Right atrium auricular region (tissue), 2 donors: ENCODE results near the gene DNLZ. TPM values are rescaled to one million over a fixed set of nuclear protein-coding genes. Genes with fewer than 3 reads are reported as not detected.

Source experiments
- DNase-seq: peaks from one replicate; pipeline ENCODE4 v3.0.0-alpha.2; 2019; ENCODE audit warnings: low spot score
- H3K27ac ChIP-seq, 2 donors: fragments of 200-600 bp; sonication (generic); 1 replicate in 1 of 2; 2 replicates in 1 of 2; pipeline ENCODE4 v1.5.1; 2016 to 2019
- H3K27me3 ChIP-seq, 2 donors: fragments of 200-600 bp; sonication (generic); one replicate each; pipeline versions ENCODE4 v1.5.1 to v1.6.0; 2017 to 2019
- H3K36me3 ChIP-seq: fragments of 200-600 bp; sonication (generic); one replicate; pipeline ENCODE4 v1.5.1; 2016
- H3K4me1 ChIP-seq, 2 donors: fragments of 200-600 bp; sonication (generic); one replicate each; pipeline versions ENCODE4 v1.5.1 to v1.6.0; 2017 to 2019
- H3K4me3 ChIP-seq, 2 donors: fragments of 200-600 bp; sonication (generic); 1 replicate in 1 of 2; 2 replicates in 1 of 2; pipeline ENCODE4 v1.5.1; 2017 to 2019; ENCODE audit warnings: mild to moderate bottlenecking in 1 of 2, moderate library complexity in 1 of 2
- H3K9me3 ChIP-seq, 2 donors: fragments of 200-600 bp; sonication (generic); one replicate each; pipeline ENCODE4 v1.5.1; 2019
- total RNA-seq, 2 donors: library from RNA; depleted of rRNA; stranded (reverse); fragments of >200 nt; gene quantifications; one replicate each; pipeline ENCODE4 v1.1.0, GENCODE V29; 2016
- TF ChIP-seq, protein P1 (sequence below), 2 donors: fragments of 200-600 bp; sonication (generic); IDR thresholded peaks; one replicate each; pipeline ENCODE4 v1.5.1; 2019; ENCODE audit warnings: antibody characterized with exemption in 2 of 2

Gene DNLZ
- total RNA-seq, 2 donors from 2014 or later: 15.4 to 36.6 TPM

DNA sequence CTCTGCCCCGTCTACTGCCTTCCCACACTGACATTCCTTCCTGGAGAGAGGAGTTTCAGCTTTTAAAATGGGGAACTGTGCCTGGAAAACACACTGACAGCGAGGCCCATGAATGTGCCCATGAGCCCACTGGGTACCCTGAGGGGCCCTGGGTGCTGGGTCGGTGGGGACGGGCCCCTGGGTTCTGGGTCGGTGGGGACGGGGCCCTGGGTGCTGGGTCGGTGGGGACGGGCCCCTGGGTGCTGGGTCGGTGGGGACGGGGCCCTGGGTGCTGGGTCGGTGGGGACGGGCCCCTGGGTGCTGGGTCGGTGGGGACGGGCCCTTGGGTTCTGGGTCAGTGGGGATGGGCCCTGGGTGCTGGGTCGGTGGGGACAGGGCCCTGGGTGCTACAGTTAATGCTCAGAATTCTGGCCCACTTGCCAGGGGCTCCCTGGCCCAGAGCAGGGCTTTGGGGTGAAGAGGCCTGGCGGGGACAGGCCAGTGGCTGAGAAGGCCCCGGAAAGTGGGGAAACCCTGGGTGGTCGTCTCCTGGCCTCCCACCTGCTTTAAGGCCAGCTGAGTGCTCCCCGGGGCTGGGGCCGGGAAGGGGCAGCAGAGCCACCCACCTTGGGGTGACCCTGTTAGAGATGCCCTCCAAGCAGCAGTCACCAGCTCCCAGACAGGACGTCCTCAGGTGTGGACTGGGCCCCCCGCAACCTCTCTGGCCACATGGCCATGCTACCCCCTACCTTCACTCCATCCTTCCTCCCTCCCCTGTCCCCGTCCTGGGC, 33.7 kb downstream of the DNLZ start:
- peaks cover 0 to 54% of the 10 kb centered on the region in 2 donors for H3K4me1 ChIP-seq
- H3K27ac ChIP-seq: peak overlapping the region; percentile 88 to 97
- no peak overlapping the region for H3K4me3 ChIP-seq

DNA sequence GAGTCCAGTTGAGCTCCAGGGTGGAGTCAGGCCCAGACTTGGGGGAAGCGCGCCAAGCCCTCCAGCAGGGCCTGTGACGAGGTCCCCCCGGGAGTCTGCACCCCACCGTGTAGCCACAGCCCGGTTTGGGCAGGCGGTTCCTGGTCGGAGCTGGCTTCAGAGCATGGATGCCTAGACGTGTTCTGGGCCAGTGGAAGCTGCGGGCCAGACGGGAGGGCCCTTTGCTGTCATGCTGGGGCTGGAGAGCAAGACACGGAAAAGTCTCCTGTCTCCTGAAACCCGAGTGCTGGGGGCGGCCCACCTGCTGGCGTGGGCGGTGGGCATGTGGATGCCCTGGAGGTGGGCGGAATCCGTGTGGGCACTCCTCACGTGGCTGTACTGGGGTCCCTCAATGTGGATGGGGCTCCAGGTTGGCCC, 34.3 kb downstream of the DNLZ start:
- peak overlapping the region in 1 of 2 donors; percentile 83 for H3K4me3 ChIP-seq
- DNase-seq: no peak
- TF ChIP-seq, protein P1, sequence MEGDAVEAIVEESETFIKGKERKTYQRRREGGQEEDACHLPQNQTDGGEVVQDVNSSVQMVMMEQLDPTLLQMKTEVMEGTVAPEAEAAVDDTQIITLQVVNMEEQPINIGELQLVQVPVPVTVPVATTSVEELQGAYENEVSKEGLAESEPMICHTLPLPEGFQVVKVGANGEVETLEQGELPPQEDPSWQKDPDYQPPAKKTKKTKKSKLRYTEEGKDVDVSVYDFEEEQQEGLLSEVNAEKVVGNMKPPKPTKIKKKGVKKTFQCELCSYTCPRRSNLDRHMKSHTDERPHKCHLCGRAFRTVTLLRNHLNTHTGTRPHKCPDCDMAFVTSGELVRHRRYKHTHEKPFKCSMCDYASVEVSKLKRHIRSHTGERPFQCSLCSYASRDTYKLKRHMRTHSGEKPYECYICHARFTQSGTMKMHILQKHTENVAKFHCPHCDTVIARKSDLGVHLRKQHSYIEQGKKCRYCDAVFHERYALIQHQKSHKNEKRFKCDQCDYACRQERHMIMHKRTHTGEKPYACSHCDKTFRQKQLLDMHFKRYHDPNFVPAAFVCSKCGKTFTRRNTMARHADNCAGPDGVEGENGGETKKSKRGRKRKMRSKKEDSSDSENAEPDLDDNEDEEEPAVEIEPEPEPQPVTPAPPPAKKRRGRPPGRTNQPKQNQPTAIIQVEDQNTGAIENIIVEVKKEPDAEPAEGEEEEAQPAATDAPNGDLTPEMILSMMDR (IDR thresholded peaks at IDR 0.05): no peak

More for the DNA sequence above, 33.7 kb downstream of the DNLZ start:
- H3K9me3 ChIP-seq: no peaks in the 10 kb centered on the region
- H3K27me3 ChIP-seq: no peaks in the 10 kb centered on the region
- H3K36me3 ChIP-seq: no peaks in the 10 kb centered on the region
- no peak for DNase-seq
- TF ChIP-seq, protein P1 (IDR thresholded peaks at IDR 0.05): no peak

DNA sequence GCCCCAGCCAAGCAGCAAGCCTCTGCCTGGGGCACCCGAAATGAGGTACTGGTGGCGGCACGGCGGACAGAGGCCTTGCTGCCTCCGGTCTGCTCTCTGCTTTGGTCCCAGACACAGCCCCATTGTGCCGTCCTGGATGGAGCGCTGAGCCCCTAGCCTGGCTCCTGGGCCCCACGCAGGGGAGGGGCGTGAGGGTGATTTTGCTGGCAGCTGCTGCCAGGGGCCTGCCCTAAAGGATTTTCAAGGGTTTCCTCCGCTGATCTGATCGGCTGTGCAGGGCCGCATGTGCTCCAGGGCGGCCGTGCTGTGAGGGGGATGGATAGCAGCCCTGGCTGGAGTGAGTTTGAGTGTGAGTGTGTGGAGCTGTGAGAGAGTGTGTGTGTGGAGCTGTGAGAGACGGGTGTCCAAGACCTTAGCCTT, 34.9 kb downstream of the DNLZ start:
- Histone ChIP-seq H3K4me3 (peak overlapping the region; percentile 71 to 83), H3K36me3 (no peaks in the 10 kb centered on the region), H3K27ac (peak overlapping the region; percentile 88 to 97), H3K9me3 (no peaks in the 10 kb centered on the region), H3K4me1 (peaks cover 0 to 61% of the 10 kb centered on the region in 2 donors), H3K27me3 (no peaks in the 10 kb centered on the region)
- no peak for DNase-seq
- TF ChIP-seq, protein P1 (IDR thresholded peaks at IDR 0.05): no peak

More for the DNA sequence above, 34.3 kb downstream of the DNLZ start:
- H3K27me3 ChIP-seq: no peaks in the 10 kb centered on the region
- H3K36me3 ChIP-seq: no peaks in the 10 kb centered on the region
- H3K4me1 ChIP-seq: peaks cover 0 to 58% of the 10 kb centered on the region in 2 donors
- H3K27ac ChIP-seq: peak overlapping the region; percentile 88 to 97
- H3K9me3 ChIP-seq: no peaks in the 10 kb centered on the region

DNA sequence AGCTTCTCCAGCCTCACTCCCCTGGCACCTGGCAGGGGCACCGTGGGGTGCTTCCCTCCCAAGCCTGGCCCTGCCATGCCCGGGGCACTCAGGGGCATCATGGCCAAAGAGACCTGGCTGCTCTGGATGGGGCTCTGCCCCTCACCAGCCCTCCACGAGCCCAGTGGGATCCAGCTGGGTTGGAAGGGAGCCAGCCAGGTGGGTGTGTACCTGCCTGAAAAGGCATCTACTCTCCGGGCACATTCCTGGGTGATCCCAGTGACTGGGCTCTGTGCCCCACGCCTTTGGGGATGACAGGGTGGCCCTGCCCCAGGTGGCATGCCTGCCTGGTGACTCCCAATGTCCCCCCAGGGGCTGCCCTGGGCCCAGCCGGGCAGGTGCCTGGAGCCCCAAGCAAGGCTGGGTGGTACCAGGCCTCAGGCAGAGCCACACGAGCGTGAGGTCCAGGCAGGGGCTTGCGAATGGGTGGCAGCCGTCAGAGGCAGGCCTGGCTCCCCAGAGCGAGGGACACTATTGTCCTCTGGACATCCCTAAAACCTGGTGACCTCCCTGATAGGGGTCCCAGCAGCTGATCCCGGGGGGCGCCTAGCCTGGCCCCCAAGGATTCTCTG, 35.4 kb downstream of the DNLZ start:
- Histone ChIP-seq H3K4me1 (peaks cover 0 to 61% of the 10 kb centered on the region in 2 donors), H3K36me3 (no peaks in the 10 kb centered on the region), H3K27me3 (no peaks in the 10 kb centered on the region), H3K27ac (peak overlapping the region; percentile 88 to 97), H3K4me3 (peak overlapping the region; percentile 71 to 83), H3K9me3 (no peaks in the 10 kb centered on the region)
- no peak for DNase-seq
- TF ChIP-seq, protein P1 (IDR thresholded peaks at IDR 0.05): no peak

DNA sequence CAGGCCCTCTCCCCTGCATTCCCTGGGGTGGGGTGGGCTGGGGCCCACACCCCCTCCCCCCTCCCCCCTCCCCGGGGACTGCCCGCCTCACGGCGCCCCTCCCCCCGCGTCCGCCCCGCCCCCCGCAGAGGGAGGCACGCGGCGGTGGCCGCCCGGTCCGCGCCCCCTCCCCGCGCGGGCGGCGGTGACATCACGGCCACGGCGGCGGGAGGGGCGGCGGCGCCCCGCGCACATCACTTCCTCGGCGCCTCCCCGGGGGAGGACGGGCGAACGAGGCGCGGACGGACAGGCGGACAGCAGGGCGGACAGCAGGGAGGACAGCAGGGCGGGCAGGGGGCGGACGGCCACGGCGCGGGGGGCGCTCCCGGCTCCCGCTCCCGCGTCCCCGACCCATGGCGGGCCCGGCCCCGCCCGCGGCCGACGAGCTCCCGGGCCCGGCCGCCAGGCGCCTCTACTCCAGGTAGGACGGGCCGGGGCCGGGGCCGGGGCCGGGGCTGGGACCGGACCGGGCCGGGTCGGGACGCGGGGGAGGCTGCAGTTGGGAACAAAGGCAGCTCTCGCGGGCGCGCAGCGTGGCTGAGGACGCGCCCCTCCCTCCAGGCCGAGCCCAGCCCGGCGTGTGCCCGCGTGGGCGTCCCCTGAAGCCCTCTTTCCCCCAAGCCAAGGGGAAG, 36.1 kb downstream of the DNLZ start, which contains the start of gene GPSM1:
TSS of gene GPSM1 (plus strand) at position 236 of the 671 bp plus-strand sequence. CDS start at position 393, 157 bp downstream.
- peak within 1 kb of the TSS; percentile 71 to 83 for H3K4me3 ChIP-seq

More for the DNA sequence above, 36.1 kb downstream of the DNLZ start, which contains the start of gene GPSM1:
- no peaks in the 10 kb centered on the region for H3K27me3 ChIP-seq
- H3K27ac ChIP-seq: peak within 1 kb of the TSS; percentile 88 to 97
- no peak for DNase-seq
- no peaks in the 10 kb centered on the region for H3K9me3 ChIP-seq
- H3K4me1 ChIP-seq: peaks cover 0 to 61% of the 10 kb centered on the region in 2 donors
- TF ChIP-seq, protein P1 (IDR thresholded peaks at IDR 0.05): no peak
- no peaks in the 10 kb centered on the region for H3K36me3 ChIP-seq
